NB4 (cell line): ENCODE results near the gene C14orf93.

Source experiments
- DNase-seq: peaks from one replicate; pipeline ENCODE4 v3.0.0; 2010; ENCODE audit warnings: low read depth
- H3K4me3 ChIP-seq: one replicate; pipeline ENCODE4 v1.5.1; 2011; ENCODE audit warnings: mild to moderate bottlenecking, low read depth, low read length, moderate library complexity
- CTCF ChIP-seq: IDR thresholded peaks from one replicate; pipeline ENCODE4 v1.5.1; 2012; ENCODE audit warnings: low read depth, low read length
- MAX ChIP-seq: IDR thresholded peaks from 2 replicates; pipeline ENCODE4 v1.6.1; 2011; ENCODE audit warnings: low read depth, low read length
- MYC ChIP-seq: IDR thresholded peaks from 2 replicates; pipeline ENCODE4 v1.6.1; 2011; ENCODE audit warnings: low read depth, low read length
- POLR2A ChIP-seq: IDR thresholded peaks from 2 replicates; pipeline ENCODE4 v1.6.1; 2011; ENCODE audit warnings: mild to moderate bottlenecking; ENCODE audit not compliant: insufficient read length; ENCODE audit errors: extremely low read depth

The C14orf93 gene

GRCh38 chr14:23023795-23024152 is 13.8 kb upstream of the C14orf93 start:
- no peak overlapping the region for H3K4me3 ChIP-seq
- DNase-seq, result no peak
- TF ChIP-seq CTCF, result no peak
- no peak for TF ChIP-seq MAX
- no peak for TF ChIP-seq MYC
- no peak for TF ChIP-seq POLR2A

- H3K4me3 ChIP-seq, result no peak overlapping the region
- no peak for TF ChIP-seq POLR2A
- TF ChIP-seq MAX, result no peak
- TF ChIP-seq CTCF, result no peak
- no peak for TF ChIP-seq MYC
- no peak for DNase-seq
Observed at GRCh38 chr14:23023022-23023794, 13.3 kb upstream of the C14orf93 start.

- TF ChIP-seq MAX (no peak), POLR2A (no peak), CTCF (no peak), MYC (no peak)
- no peak overlapping the region for H3K4me3 ChIP-seq
- DNase-seq, result no peak
Observed at GRCh38 chr14:23021889-23022442, 12.0 kb upstream of the C14orf93 start.

- DNase-seq, result no peak
- TF ChIP-seq MAX, result no peak
- no peak for TF ChIP-seq MYC
- no peak for TF ChIP-seq POLR2A
- TF ChIP-seq CTCF, result no peak
- no peak overlapping the region for H3K4me3 ChIP-seq
Observed at GRCh38 chr14:23021434-23021833, 11.5 kb upstream of the C14orf93 start.

GRCh38 chr14:23020143-23021128 is 10.5 kb upstream of the C14orf93 start:
- no peak overlapping the region for H3K4me3 ChIP-seq
- TF ChIP-seq CTCF (no peak), POLR2A (no peak), MAX (no peak), MYC (no peak)
- no peak for DNase-seq
